Central memory CD4-positive, alpha-beta T cell (primary cell): ENCODE results near the gene CPT1C.

Experiments used
- DNase-seq: peaks from one replicate; pipeline ENCODE4 v3.0.0; 2022

The CPT1C gene

GRCh38 chr19:49683814-49684250 lies 7.1 kb upstream of the CPT1C start:
- DNase-seq, result no peak

- no peak for DNase-seq
Observed at GRCh38 chr19:49684251-49684982, 6.5 kb upstream of the CPT1C start.

- no peak for DNase-seq
Observed at GRCh38 chr19:49684983-49685553, 5.8 kb upstream of the CPT1C start.

GRCh38 chr19:49685845-49686332 lies 5.0 kb upstream of the CPT1C start:
- no peak for DNase-seq

- no peak for DNase-seq
Observed at GRCh38 chr19:49686503-49687088, 4.3 kb upstream of the CPT1C start.

GRCh38 chr19:49687150-49687549 lies 3.8 kb upstream of the CPT1C start:
- no peak for DNase-seq

GRCh38 chr19:49687566-49688316 lies 3.2 kb upstream of the CPT1C start:
- no peak for DNase-seq

GRCh38 chr19:49688531-49689132 lies 2.3 kb upstream of the CPT1C start:
- DNase-seq, result no peak

GRCh38 chr19:49689133-49690078 lies 1.5 kb upstream of the CPT1C start, which contains the start of gene ADM5:
TSS of gene ADM5 (plus strand) at chr19:49689594. CDS start at chr19:49689838, 244 bp downstream.
- DNase-seq, result no peak

GRCh38 chr19:49690079-49690655 lies 749 bp upstream of the CPT1C start:
- DNase-seq, result no peak

- no peak for DNase-seq
Observed at GRCh38 chr19:49691243-49692146, 579 bp downstream of the CPT1C start.

GRCh38 chr19:49692147-49692506 lies 1.2 kb downstream of the CPT1C start:
- no peak for DNase-seq

GRCh38 chr19:49696115-49696514 lies 5.2 kb downstream of the CPT1C start:
- DNase-seq, result no peak

GRCh38 chr19:49696865-49697264 lies 5.9 kb downstream of the CPT1C start:
- DNase-seq, result no peak

- DNase-seq, result no peak
Observed at GRCh38 chr19:49699364-49699763, 8.4 kb downstream of the CPT1C start.

GRCh38 chr19:49700563-49700962 lies 9.6 kb downstream of the CPT1C start:
- no peak for DNase-seq

GRCh38 chr19:49701271-49701786 lies 10.4 kb downstream of the CPT1C start:
- DNase-seq, result no peak

- no peak for DNase-seq
Observed at GRCh38 chr19:49704888-49705642, 14.1 kb downstream of the CPT1C start.

GRCh38 chr19:49705919-49706318 lies 15.0 kb downstream of the CPT1C start:
- no peak for DNase-seq
